Testis (tissue), 2 donors: ENCODE measurements around the gene ASCC2.

Experiments used
- POLR2A ChIP-seq: fragments of 450-650 bp; IDR thresholded peaks from one replicate; pipeline ENCODE4 v1.6.1; 2017; ENCODE audit warnings: antibody characterized with exemption, mild to moderate bottlenecking, moderate library complexity
- TF ChIP-seq, protein P1 (sequence below), 3 experiments: fragments of 450-650 bp in 2 of 3; fragments of 200-600 bp in 1 of 3; sonication (generic) in 1 of 3; IDR thresholded peaks; one replicate each; pipeline ENCODE4 v1.5.1; 2016 to 2019; ENCODE audit warnings: antibody characterized with exemption in 3 of 3, mild to moderate bottlenecking in 2 of 3, moderate library complexity in 1 of 3

DNA sequence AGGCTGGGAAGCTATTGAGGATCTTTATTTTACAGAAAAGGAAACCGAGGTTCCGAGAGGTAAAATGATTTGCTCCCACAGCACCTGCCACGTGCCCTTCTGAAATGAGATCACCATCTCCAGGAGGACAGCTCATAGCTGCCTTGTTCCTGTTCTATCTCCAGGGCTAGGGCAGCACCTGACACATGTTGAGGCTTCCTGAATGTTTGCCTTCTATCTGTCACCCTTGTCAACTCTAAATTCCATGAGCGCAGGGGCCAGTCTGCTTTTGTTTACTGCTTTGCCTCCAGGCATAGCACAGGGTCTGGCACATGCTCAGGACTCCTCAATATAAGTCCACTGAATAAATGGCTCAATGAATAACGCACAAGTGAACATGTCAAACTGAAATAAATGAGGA, 24.1 kb downstream of the ASCC2 start:
- TF ChIP-seq, protein P1, sequence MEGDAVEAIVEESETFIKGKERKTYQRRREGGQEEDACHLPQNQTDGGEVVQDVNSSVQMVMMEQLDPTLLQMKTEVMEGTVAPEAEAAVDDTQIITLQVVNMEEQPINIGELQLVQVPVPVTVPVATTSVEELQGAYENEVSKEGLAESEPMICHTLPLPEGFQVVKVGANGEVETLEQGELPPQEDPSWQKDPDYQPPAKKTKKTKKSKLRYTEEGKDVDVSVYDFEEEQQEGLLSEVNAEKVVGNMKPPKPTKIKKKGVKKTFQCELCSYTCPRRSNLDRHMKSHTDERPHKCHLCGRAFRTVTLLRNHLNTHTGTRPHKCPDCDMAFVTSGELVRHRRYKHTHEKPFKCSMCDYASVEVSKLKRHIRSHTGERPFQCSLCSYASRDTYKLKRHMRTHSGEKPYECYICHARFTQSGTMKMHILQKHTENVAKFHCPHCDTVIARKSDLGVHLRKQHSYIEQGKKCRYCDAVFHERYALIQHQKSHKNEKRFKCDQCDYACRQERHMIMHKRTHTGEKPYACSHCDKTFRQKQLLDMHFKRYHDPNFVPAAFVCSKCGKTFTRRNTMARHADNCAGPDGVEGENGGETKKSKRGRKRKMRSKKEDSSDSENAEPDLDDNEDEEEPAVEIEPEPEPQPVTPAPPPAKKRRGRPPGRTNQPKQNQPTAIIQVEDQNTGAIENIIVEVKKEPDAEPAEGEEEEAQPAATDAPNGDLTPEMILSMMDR (IDR thresholded peaks at IDR 0.05), result no peak
- no peak for TF ChIP-seq POLR2A
